Karpas-422 (cell line): ENCODE measurements around the gene TSPAN9. TPM values are rescaled to one million over a fixed set of nuclear protein-coding genes. Genes with fewer than 3 reads are reported as not detected.

Experiments
- DNase-seq: peaks from one replicate; pipeline ENCODE4 v3.0.0-alpha.2; 2015
- H2AFZ ChIP-seq: fragments of 200-600 bp; sonication (generic); 2 replicates; pipeline ENCODE4 v1.6.1; 2014; ENCODE audit warnings: antibody characterized with exemption, low read length, mixed read lengths
- H3K27ac ChIP-seq: fragments of 200-600 bp; sonication (generic); 2 replicates; pipeline ENCODE4 v1.5.1; 2014; ENCODE audit warnings: mild to moderate bottlenecking, low read length, moderate library complexity
- H3K27me3 ChIP-seq: fragments of 200-600 bp; sonication (generic); 2 replicates; pipeline ENCODE4 v1.6.1; 2014; ENCODE audit warnings: low read length, mixed read lengths
- H3K36me3 ChIP-seq: fragments of 200-600 bp; sonication (generic); 2 replicates; pipeline ENCODE4 v1.6.1; 2014; ENCODE audit warnings: low read length, mixed read lengths; ENCODE audit not compliant: insufficient read depth
- H3K4me1 ChIP-seq: fragments of 200-600 bp; sonication (generic); 2 replicates; pipeline ENCODE4 v1.6.1; 2014; ENCODE audit warnings: mild to moderate bottlenecking, low read length, mixed read lengths
- H3K4me2 ChIP-seq: fragments of 200-600 bp; sonication (generic); 2 replicates; pipeline ENCODE4 v1.6.1; 2014; ENCODE audit warnings: low read length, low read depth, mild to moderate bottlenecking; ENCODE audit not compliant: poor library complexity, severe bottlenecking
- H3K4me3 ChIP-seq: fragments of 200-600 bp; sonication (generic); 2 replicates; pipeline ENCODE4 v1.5.1; 2014; ENCODE audit warnings: mild to moderate bottlenecking, antibody characterized with exemption, low read length, mixed read lengths
- H3K79me2 ChIP-seq: fragments of 200-600 bp; sonication (generic); 2 replicates; pipeline ENCODE4 v1.6.1; 2014; ENCODE audit warnings: mild to moderate bottlenecking, low read length, mixed read lengths
- H3K9ac ChIP-seq: fragments of 200-600 bp; sonication (generic); 2 replicates; pipeline ENCODE4 v1.6.0; 2014; ENCODE audit warnings: low read length
- H3K9me2 ChIP-seq: fragments of 200-600 bp; sonication (generic), shearing (Covaris generic); replicated peaks from 2 replicates; pipeline ENCODE4 v1.6.0; 2014; ENCODE audit warnings: mild to moderate bottlenecking, low read length, moderate library complexity; ENCODE audit not compliant: insufficient read depth
- H3K9me3 ChIP-seq: fragments of 300-700, 200-600 bp; sonication (generic); 2 replicates; pipeline ENCODE4 v1.6.1; 2014; ENCODE audit warnings: low read length, mixed read lengths
- H4K20me1 ChIP-seq: fragments of 200-600 bp; sonication (generic); 2 replicates; pipeline ENCODE4 v1.6.1; 2014; ENCODE audit warnings: mild to moderate bottlenecking, antibody characterized with exemption, low read length, low read depth; ENCODE audit not compliant: insufficient read depth
- total RNA-seq: library from RNA; depleted of rRNA; stranded (reverse); fragments of >200 nt; shearing (Covaris generic); gene quantifications from 2 replicates; pipeline ENCODE4 v1.2.3, GENCODE V29; 2014; ENCODE audit warnings: low replicate concordance

TSPAN9 gene
- total RNA-seq, 1 experiment from 2014 or later: 2.0 TPM

- Histone ChIP-seq H3K4me3 (no peak overlapping the region), H3K36me3 (no peaks in the 10 kb centered on the region), H3K4me1 (no peaks in the 10 kb centered on the region), H3K9ac (no peak overlapping the region), H3K79me2 (no peaks in the 10 kb centered on the region), H3K27me3 (no peaks in the 10 kb centered on the region), H3K27ac (no peak overlapping the region), H3K4me2 (no peak overlapping the region), H3K9me3 (no peaks in the 10 kb centered on the region), H4K20me1 (no peaks in the 10 kb centered on the region), H2AFZ (no peak overlapping the region), H3K9me2 (no peaks in the 10 kb centered on the region)
- DNase-seq: no peak
These were observed 182.8 kb downstream of the TSPAN9 start for GRCh38 chr12:3259973-3260372.

DNA sequence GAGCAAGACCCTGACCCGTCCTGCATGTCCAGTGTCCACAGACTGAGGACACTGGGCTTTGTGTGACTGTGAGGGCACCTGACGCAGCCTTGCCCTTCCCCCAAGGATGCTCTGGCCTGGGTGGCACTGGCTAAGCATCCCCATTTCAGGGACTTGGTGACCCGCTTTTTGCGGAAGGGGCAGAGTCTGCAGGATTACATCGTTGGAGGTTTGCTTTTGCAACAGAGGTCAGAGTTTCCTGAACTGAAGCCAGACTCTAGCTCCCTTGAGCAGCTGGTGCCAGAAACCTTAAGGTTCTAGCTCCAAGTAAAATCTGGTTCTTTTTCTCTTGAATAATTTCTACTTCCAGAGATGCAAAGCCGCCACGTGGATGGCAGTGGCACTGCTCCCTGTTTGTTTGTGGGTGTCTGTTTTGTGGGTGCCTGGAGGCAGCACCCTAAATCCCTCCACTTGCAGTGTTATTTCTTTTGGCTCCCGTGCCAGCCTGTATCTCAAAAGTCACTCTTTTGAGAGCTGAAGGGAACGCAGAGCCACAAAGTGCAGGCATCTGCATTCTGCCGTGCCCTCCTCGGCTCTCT lies 184.7 kb downstream of the TSPAN9 start:
- H3K36me3 ChIP-seq: no peaks in the 10 kb centered on the region
- no peaks in the 10 kb centered on the region for H3K79me2 ChIP-seq
- H2AFZ ChIP-seq: no peak overlapping the region
- no peak overlapping the region for H3K27ac ChIP-seq
- H3K4me1 ChIP-seq: no peaks in the 10 kb centered on the region
- H4K20me1 ChIP-seq: no peaks in the 10 kb centered on the region
- no peak overlapping the region for H3K4me2 ChIP-seq
- no peaks in the 10 kb centered on the region for H3K27me3 ChIP-seq
- DNase-seq: no peak
- H3K9me2 ChIP-seq: no peaks in the 10 kb centered on the region
- no peaks in the 10 kb centered on the region for H3K9me3 ChIP-seq
- no peak overlapping the region for H3K4me3 ChIP-seq
- no peak overlapping the region for H3K9ac ChIP-seq

GRCh38 chr12:3262470-3262869 lies 185.3 kb downstream of the TSPAN9 start:
- H3K9me2 ChIP-seq: no peaks in the 10 kb centered on the region
- DNase-seq: no peak
- no peaks in the 10 kb centered on the region for H3K27me3 ChIP-seq
- H3K27ac ChIP-seq: no peak overlapping the region
- H2AFZ ChIP-seq: no peak overlapping the region
- H3K4me3 ChIP-seq: no peak overlapping the region
- H3K36me3 ChIP-seq: no peaks in the 10 kb centered on the region
- no peak overlapping the region for H3K9ac ChIP-seq
- no peaks in the 10 kb centered on the region for H3K4me1 ChIP-seq
- no peaks in the 10 kb centered on the region for H3K79me2 ChIP-seq
- H4K20me1 ChIP-seq: no peaks in the 10 kb centered on the region
- H3K4me2 ChIP-seq: no peak overlapping the region
- H3K9me3 ChIP-seq: no peaks in the 10 kb centered on the region

DNA sequence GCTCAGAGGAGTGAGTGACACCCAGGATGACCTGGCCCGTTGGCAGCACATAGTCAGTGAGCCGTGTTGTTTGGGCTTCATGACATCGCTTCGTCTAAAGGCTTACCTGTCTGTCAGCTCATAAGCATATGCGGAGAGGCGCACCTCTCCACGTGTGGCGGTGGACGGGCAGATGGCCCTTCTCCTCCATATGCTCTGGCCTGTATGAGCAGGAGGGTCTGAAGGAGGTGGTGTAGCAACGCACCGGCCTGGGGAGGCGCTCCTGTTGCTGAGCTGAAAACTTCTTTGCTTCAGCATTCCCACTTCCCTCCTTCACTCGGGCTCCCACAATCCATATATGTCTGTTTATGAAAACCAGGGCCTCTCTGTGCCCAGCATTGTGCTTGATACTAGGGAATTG lies 186.1 kb downstream of the TSPAN9 start:
- H4K20me1 ChIP-seq: no peaks in the 10 kb centered on the region
- H3K4me2 ChIP-seq: no peak overlapping the region
- H3K27me3 ChIP-seq: no peaks in the 10 kb centered on the region
- no peak overlapping the region for H3K27ac ChIP-seq
- no peak overlapping the region for H3K4me3 ChIP-seq
- no peaks in the 10 kb centered on the region for H3K36me3 ChIP-seq
- H3K9me2 ChIP-seq: no peaks in the 10 kb centered on the region
- H3K4me1 ChIP-seq: no peaks in the 10 kb centered on the region
- no peak overlapping the region for H2AFZ ChIP-seq
- no peaks in the 10 kb centered on the region for H3K79me2 ChIP-seq
- H3K9me3 ChIP-seq: no peaks in the 10 kb centered on the region
- no peak for DNase-seq
- H3K9ac ChIP-seq: no peak overlapping the region

GRCh38 chr12:3263939-3264922 lies 187.1 kb downstream of the TSPAN9 start:
- H3K79me2 ChIP-seq: no peaks in the 10 kb centered on the region
- no peaks in the 10 kb centered on the region for H3K36me3 ChIP-seq
- no peak overlapping the region for H3K27ac ChIP-seq
- H3K4me1 ChIP-seq: no peaks in the 10 kb centered on the region
- no peaks in the 10 kb centered on the region for H3K9me3 ChIP-seq
- no peaks in the 10 kb centered on the region for H3K27me3 ChIP-seq
- H3K4me2 ChIP-seq: no peak overlapping the region
- no peak overlapping the region for H2AFZ ChIP-seq
- H3K9me2 ChIP-seq: no peaks in the 10 kb centered on the region
- DNase-seq: no peak
- H3K9ac ChIP-seq: no peak overlapping the region
- no peaks in the 10 kb centered on the region for H4K20me1 ChIP-seq
- no peak overlapping the region for H3K4me3 ChIP-seq

DNA sequence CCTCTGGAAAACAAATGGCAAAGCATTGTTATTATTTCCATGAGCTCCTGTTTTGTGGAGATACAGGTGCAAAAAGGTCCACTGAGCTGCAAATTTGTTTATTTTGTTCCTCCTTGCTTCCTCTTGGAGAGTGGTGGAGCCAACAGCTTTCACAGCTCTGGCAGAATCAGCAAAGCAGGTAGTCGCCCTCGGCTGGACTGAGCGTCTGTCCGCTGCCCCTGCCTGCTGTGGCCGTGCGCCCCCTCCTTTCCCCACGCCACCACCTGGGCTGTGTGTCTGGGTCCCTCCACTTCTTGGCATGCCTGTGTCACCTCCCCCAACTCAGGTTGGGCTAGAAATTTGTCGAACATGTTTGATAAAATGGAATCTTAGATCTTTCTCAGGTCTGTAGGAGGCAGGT lies 188.2 kb downstream of the TSPAN9 start:
- no peak overlapping the region for H2AFZ ChIP-seq
- no peak overlapping the region for H3K9ac ChIP-seq
- H3K27ac ChIP-seq: no peak overlapping the region
- no peaks in the 10 kb centered on the region for H3K79me2 ChIP-seq
- no peak overlapping the region for H3K4me2 ChIP-seq
- no peaks in the 10 kb centered on the region for H3K27me3 ChIP-seq
- H3K4me1 ChIP-seq: no peaks in the 10 kb centered on the region
- no peak overlapping the region for H3K4me3 ChIP-seq
- H3K9me3 ChIP-seq: no peaks in the 10 kb centered on the region
- no peak for DNase-seq
- H3K9me2 ChIP-seq: no peaks in the 10 kb centered on the region
- no peaks in the 10 kb centered on the region for H4K20me1 ChIP-seq
- H3K36me3 ChIP-seq: no peaks in the 10 kb centered on the region

GRCh38 chr12:3266638-3267037 lies 189.5 kb downstream of the TSPAN9 start:
- Histone ChIP-seq H3K4me3 (no peak overlapping the region), H2AFZ (no peak overlapping the region), H4K20me1 (no peaks in the 10 kb centered on the region), H3K79me2 (no peaks in the 10 kb centered on the region), H3K4me1 (no peaks in the 10 kb centered on the region), H3K4me2 (no peak overlapping the region), H3K9me3 (no peaks in the 10 kb centered on the region), H3K9me2 (no peaks in the 10 kb centered on the region), H3K36me3 (no peaks in the 10 kb centered on the region), H3K9ac (no peak overlapping the region), H3K27ac (no peak overlapping the region), H3K27me3 (no peaks in the 10 kb centered on the region)
- DNase-seq: no peak

DNA sequence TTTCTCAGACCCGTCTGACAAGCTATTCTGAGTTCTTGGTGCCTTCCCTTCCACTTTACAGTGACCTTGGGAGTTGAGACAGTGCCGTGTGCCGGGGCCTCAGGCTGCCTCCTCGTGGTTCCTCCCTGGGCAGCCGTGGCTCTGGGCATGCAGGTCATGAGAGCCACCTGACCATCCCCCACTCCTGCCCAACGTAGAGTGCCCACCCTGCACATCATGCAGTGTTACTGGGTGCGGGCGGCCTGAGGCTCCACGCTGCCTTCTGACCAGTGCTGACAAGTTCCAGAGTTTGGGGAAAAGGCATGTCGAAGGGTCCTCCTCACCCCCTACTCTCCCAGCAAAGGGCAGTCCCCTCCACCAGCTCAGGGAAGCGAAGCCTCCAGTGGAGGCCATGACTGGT lies 190.5 kb downstream of the TSPAN9 start:
- Histone ChIP-seq H3K27me3 (no peaks in the 10 kb centered on the region), H3K79me2 (no peaks in the 10 kb centered on the region), H3K9ac (no peak overlapping the region), H4K20me1 (no peaks in the 10 kb centered on the region), H3K27ac (no peak overlapping the region), H3K4me3 (no peak overlapping the region), H3K9me3 (no peaks in the 10 kb centered on the region), H3K36me3 (no peaks in the 10 kb centered on the region), H3K4me1 (no peaks in the 10 kb centered on the region), H3K9me2 (no peaks in the 10 kb centered on the region), H3K4me2 (no peak overlapping the region), H2AFZ (no peak overlapping the region)
- DNase-seq: no peak
